Breast epithelium (tissue), 4 donors: Measurements from ENCODE around the gene SEC23IP. TPM values are rescaled to one million over a fixed set of nuclear protein-coding genes. Genes with fewer than 3 reads are reported as not detected.

ENCODE experiments used
- DNase-seq, 2 donors: peaks; one replicate each; pipeline ENCODE4 v3.0.0-alpha.2; 2019; ENCODE audit warnings: low spot score in 2 of 2
- H3K27ac ChIP-seq, 2 donors: fragments of 200-600 bp; sonication (generic) in 1 of 2; one replicate each; pipeline ENCODE4 v1.5.1; 2016 to 2019; ENCODE audit warnings: mild to moderate bottlenecking in 1 of 2
- H3K27me3 ChIP-seq, 2 donors: fragments of 200-600 bp; sonication (generic) in 1 of 2; one replicate each; pipeline versions ENCODE4 v1.5.1 to v1.6.0; 2017 to 2019; ENCODE audit warnings: control low read depth in 1 of 2, mild to moderate bottlenecking in 1 of 2
- H3K36me3 ChIP-seq: fragments of 200-600 bp; one replicate; pipeline ENCODE4 v1.5.1; 2019
- H3K4me1 ChIP-seq, 2 donors: fragments of 200-600 bp; sonication (generic); one replicate each; pipeline ENCODE4 v1.5.1; 2016 to 2019; ENCODE audit warnings: control low read depth in 1 of 2
- H3K4me3 ChIP-seq, 3 donors: fragments of 200-600 bp; sonication (generic); 1 replicate in 2 of 3; 2 replicates in 1 of 3; pipeline ENCODE4 v1.5.1; 2016 to 2019; ENCODE audit warnings: mild to moderate bottlenecking in 3 of 3, moderate library complexity in 2 of 3
- H3K9me3 ChIP-seq, 2 donors: fragments of 200-600 bp; sonication (generic) in 1 of 2; one replicate each; pipeline ENCODE4 v1.5.1; 2016 to 2019; ENCODE audit warnings: control low read depth in 1 of 2
- CTCF ChIP-seq, 3 donors: fragments of 450-650 bp; IDR thresholded peaks; one replicate each; pipeline ENCODE4 v1.5.1; 2016 to 2017; ENCODE audit warnings: antibody characterized with exemption in 3 of 3, mild to moderate bottlenecking in 3 of 3, moderate library complexity in 3 of 3
- POLR2A ChIP-seq: fragments of 450-650 bp; IDR thresholded peaks from one replicate; pipeline ENCODE4 v1.6.1; 2016; ENCODE audit warnings: antibody characterized with exemption, mild to moderate bottlenecking, moderate library complexity
- POLR2AphosphoS5 ChIP-seq, 3 donors: sonication (generic); formaldehyde crosslinking; IDR thresholded peaks; one replicate each; pipeline ENCODE4 v1.6.1; 2017; ENCODE audit warnings: antibody characterized with exemption in 3 of 3
- intact Hi-C: fragments of 100-400 bp; cut with DNase I; formaldehyde crosslinking; loops from one replicate; pipeline ENCODE4 v1.15.1; 2023; ENCODE audit warnings: low total_unique reads
- total RNA-seq, 3 donors: library from RNA; depleted of rRNA; stranded (reverse); fragments of >200 nt; gene quantifications; one replicate each; pipeline ENCODE4 v1.1.0, GENCODE V29; 2016

The SEC23IP gene
- total RNA-seq, 3 donors from 2014 or later: 19.9 to 35.0 (median 25.9) TPM

DNA sequence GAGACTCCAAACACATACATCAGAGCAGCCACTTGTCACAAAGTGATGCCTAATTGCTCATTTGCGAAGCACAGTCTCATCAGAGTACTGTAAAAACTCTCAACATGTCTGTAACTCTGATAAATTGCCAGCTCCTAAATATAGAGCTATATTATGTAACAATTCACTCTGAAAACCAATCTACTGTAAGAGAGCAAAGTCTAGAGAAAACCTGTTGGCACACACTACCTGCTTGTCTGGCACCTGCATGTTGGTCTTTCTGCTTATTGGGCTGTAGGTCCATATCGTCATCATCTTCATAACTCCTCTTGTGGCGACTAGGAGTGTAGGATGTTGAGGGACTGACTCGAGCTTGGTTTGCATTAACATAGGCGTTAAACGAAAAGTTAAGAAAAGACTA, 39.7 kb upstream of the SEC23IP start:
- DNase-seq: no peak
- H3K4me3 ChIP-seq: no peak overlapping the region
- H3K27me3 ChIP-seq: no peaks in the 10 kb centered on the region
- intact Hi-C loops: no loop called here
- H3K36me3 ChIP-seq: peaks cover 4% of the 10 kb centered on the region
- H3K9me3 ChIP-seq: no peaks in the 10 kb centered on the region
- no peak overlapping the region for H3K27ac ChIP-seq
- TF ChIP-seq CTCF (IDR thresholded peaks at IDR 0.05) (no peak), POLR2A (no peak), POLR2AphosphoS5 (IDR thresholded peaks at IDR 0.05) (no peak)
- no peaks in the 10 kb centered on the region for H3K4me1 ChIP-seq

- Histone ChIP-seq H3K9me3 (no peaks in the 10 kb centered on the region), H3K27me3 (no peaks in the 10 kb centered on the region), H3K4me3 (no peak overlapping the region), H3K27ac (no peak overlapping the region), H3K4me1 (no peaks in the 10 kb centered on the region), H3K36me3 (peaks cover 4% of the 10 kb centered on the region)
- TF ChIP-seq POLR2A (no peak), POLR2AphosphoS5 (IDR thresholded peaks at IDR 0.05) (no peak), CTCF (IDR thresholded peaks at IDR 0.05) (no peak)
- intact Hi-C loops: no loop called here
- DNase-seq: no peak
These were observed 39.0 kb upstream of the SEC23IP start for GRCh38 chr10:119853574-119853973.

- no peak for TF ChIP-seq POLR2AphosphoS5 (IDR thresholded peaks at IDR 0.05)
- TF ChIP-seq CTCF (IDR thresholded peaks at IDR 0.05): no peak
- TF ChIP-seq POLR2A: no peak
- Histone ChIP-seq H3K27ac (no peak overlapping the region), H3K9me3 (no peaks in the 10 kb centered on the region), H3K36me3 (peaks cover 4% of the 10 kb centered on the region), H3K27me3 (no peaks in the 10 kb centered on the region), H3K4me3 (no peak overlapping the region), H3K4me1 (no peaks in the 10 kb centered on the region)
- no peak for DNase-seq
- intact Hi-C loops: no loop called here
These were observed 34.5 kb upstream of the SEC23IP start for GRCh38 chr10:119858063-119858462.

GRCh38 chr10:119859420-119860258, 32.9 kb upstream of the SEC23IP start:
- Histone ChIP-seq H3K4me1 (no peaks in the 10 kb centered on the region), H3K27ac (no peak overlapping the region), H3K36me3 (peaks cover 4% of the 10 kb centered on the region), H3K27me3 (no peaks in the 10 kb centered on the region), H3K9me3 (no peaks in the 10 kb centered on the region), H3K4me3 (no peak overlapping the region)
- no peak for TF ChIP-seq POLR2AphosphoS5 (IDR thresholded peaks at IDR 0.05)
- peak in 2 of 3 donors; percentile 51 to 64 for TF ChIP-seq CTCF (IDR thresholded peaks at IDR 0.05)
- intact Hi-C loops: no loop called here
- no peak for DNase-seq

- TF ChIP-seq POLR2A (no peak), CTCF (IDR thresholded peaks at IDR 0.05) (no peak), POLR2AphosphoS5 (IDR thresholded peaks at IDR 0.05) (no peak)
- no peaks in the 10 kb centered on the region for H3K4me1 ChIP-seq
- intact Hi-C loops: no loop called here
- no peaks in the 10 kb centered on the region for H3K9me3 ChIP-seq
- peaks cover 4% of the 10 kb centered on the region for H3K36me3 ChIP-seq
- no peak for DNase-seq
- no peak overlapping the region for H3K27ac ChIP-seq
- H3K27me3 ChIP-seq: no peaks in the 10 kb centered on the region
- no peak overlapping the region for H3K4me3 ChIP-seq
These were observed 31.5 kb upstream of the SEC23IP start for GRCh38 chr10:119860866-119861607.
